Measurements from ENCODE around the gene TTR. TPM values are rescaled to one million over a fixed set of nuclear protein-coding genes. Genes with fewer than 3 reads are reported as not detected.

Gene TTR
- total and polyA plus RNA-seq, 2 donors (not counting 1 experiment from before 2014, with no cell fraction given) = not detected

DNA sequence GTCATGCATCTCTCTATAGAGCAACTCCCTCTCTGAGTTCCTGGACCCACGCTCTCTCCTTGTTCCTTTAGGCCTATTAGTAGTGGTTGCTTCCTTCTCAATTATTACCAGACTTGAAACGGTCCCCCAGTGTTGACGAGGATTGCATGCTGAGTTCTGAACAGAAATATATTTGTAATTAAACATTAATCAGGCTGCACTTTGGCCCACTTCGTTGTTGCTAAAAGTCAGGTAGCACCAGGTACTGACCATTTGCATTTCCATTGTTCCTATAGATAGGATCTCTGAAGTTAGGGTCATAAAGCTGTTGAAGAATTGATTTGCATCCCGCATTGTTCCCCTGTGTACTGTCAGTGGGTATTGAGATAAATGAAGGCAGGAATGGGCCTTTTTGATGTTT lies 36.9 kb upstream of the TTR start:
- POLR2A ChIA-PET = no interaction called here
- Mint-ChIP-seq H3K27ac (no peak overlapping the region), H3K4me3 (no peak overlapping the region), H3K27me3 (peaks cover 7% of the 10 kb centered on the region), H3K9me3 (ENCODE audit: insufficient read depth) (no peaks in the 10 kb centered on the region), H3K4me1 (no peaks in the 10 kb centered on the region)
- Histone ChIP-seq H3K27me3 (replicated peaks in 1 of 4; ENCODE audit: control extremely low read depth in 1 of 4, control insufficient read depth in 3 of 4, insufficient read depth in 4 of 4, low read length in 3 of 4) (peaks cover 0 to 2% (median 0%) of the 10 kb centered on the region in 4 experiments), H3K9ac (ENCODE audit: low read length) (no peak overlapping the region), H3K9me3 (ENCODE audit: control extremely low read depth in 1 of 3, control insufficient read depth in 2 of 3, insufficient read depth in 1 of 3, low read length in 2 of 3) (no peaks in the 10 kb centered on the region), H2AFZ (ENCODE audit: insufficient read depth, low read depth, low read length, poor library complexity, severe bottlenecking) (no peak overlapping the region), H3K4me1 (ENCODE audit: control insufficient read depth in 2 of 2, insufficient read depth in 2 of 2, low read length in 2 of 2) (no peaks in the 10 kb centered on the region), H3K27ac (ENCODE audit: low read length in 2 of 2) (no peak overlapping the region), H3K36me3 (replicated peaks in 1 of 2; ENCODE audit: control extremely low read depth in 1 of 2, control insufficient read depth in 1 of 2, extremely low read depth in 1 of 2, insufficient read depth in 2 of 2, low read length in 1 of 2) (no peaks in the 10 kb centered on the region), H3K79me2 (ENCODE audit: control insufficient read depth, insufficient read depth, low read length) (no peaks in the 10 kb centered on the region), H3K4me3 (ENCODE audit: control extremely low read depth in 1 of 5, extremely low read depth in 1 of 5, insufficient read depth in 1 of 5, low read depth in 2 of 5, low read length in 4 of 5) (no peak overlapping the region), H4K20me1 (ENCODE audit: control insufficient read depth, insufficient read depth, low read length, poor library complexity, severe bottlenecking) (no peaks in the 10 kb centered on the region), H3K4me2 (replicated peaks; ENCODE audit: low read depth, low read length, poor library complexity, severe bottlenecking) (no peak overlapping the region)
- TF ChIP-seq, protein P1, sequence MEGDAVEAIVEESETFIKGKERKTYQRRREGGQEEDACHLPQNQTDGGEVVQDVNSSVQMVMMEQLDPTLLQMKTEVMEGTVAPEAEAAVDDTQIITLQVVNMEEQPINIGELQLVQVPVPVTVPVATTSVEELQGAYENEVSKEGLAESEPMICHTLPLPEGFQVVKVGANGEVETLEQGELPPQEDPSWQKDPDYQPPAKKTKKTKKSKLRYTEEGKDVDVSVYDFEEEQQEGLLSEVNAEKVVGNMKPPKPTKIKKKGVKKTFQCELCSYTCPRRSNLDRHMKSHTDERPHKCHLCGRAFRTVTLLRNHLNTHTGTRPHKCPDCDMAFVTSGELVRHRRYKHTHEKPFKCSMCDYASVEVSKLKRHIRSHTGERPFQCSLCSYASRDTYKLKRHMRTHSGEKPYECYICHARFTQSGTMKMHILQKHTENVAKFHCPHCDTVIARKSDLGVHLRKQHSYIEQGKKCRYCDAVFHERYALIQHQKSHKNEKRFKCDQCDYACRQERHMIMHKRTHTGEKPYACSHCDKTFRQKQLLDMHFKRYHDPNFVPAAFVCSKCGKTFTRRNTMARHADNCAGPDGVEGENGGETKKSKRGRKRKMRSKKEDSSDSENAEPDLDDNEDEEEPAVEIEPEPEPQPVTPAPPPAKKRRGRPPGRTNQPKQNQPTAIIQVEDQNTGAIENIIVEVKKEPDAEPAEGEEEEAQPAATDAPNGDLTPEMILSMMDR (IDR thresholded peaks at IDR 0.05) = no peak
- no peak for TF ChIP-seq EZH2 (IDR thresholded peaks at IDR 0.05; ENCODE audit: borderline replicate concordance, insufficient read depth, low read depth, low read length, poor library complexity, severe bottlenecking)
- no peak for ATAC-seq (ENCODE audit: low read depth)
- no peak for DNase-seq
- intact Hi-C loops (cut with micrococcal nuclease) = no loop called here
- no CpG with 5 or more reads among the region's 5 CpGs for WGBS (ENCODE audit: insufficient coverage)
- CTCF ChIA-PET = interaction anchor here (1.1 to 6.8 kb wide), 3 partner anchors 12 to 267 kb away, joined by 3 to 86 read pairs (median 5); no protein-coding TSS in a partner anchor

DNA sequence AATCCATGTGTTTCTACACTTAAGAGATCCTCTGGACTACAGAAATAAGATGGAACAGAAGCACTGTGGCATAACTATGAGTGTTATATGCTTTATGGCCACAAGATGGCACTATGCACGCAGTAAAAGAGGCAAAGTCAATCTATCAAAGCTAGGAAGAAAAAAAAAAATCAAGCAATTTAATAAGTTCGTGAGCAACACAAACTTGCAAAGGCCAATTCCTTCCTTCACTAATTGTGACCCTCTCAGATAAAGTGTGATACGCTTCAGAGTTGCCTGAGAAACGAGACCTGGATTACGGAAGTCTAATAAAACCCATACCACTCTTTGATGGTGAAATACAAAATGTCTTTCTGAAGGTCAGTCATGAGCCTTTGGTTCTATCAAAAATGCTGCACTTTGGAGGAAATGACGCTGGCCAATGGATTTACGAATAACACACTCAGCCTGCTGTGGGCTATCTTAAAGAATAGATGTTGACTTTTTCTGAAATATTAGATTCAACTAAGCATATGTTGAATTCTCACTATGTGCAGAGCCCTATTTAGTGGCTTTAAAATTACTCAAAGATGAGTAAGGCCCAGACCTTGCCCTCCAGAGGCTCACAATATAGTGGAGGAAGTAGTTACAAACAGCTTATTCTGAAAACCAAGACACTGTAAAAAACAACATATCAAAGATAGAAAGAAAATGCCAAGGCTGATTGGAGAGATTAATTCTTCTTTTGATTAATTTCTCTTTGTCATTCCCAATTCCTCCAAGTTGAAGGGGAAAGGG lies 35.5 kb upstream of the TTR start:
- POLR2A ChIA-PET = no interaction called here
- H3K27ac ChIP-seq (ENCODE audit: low read length in 2 of 2) = no peak overlapping the region

More for the DNA sequence above, 35.5 kb upstream of the TTR start:
- H3K9me3 ChIP-seq (ENCODE audit: control extremely low read depth in 1 of 3, control insufficient read depth in 2 of 3, insufficient read depth in 1 of 3, low read length in 2 of 3) = no peaks in the 10 kb centered on the region
- peak overlapping the region; percentile 4 for H2AFZ ChIP-seq (ENCODE audit: insufficient read depth, low read depth, low read length, poor library complexity, severe bottlenecking)
- no peaks in the 10 kb centered on the region for H3K4me1 ChIP-seq (ENCODE audit: control insufficient read depth in 2 of 2, insufficient read depth in 2 of 2, low read length in 2 of 2)
- intact Hi-C loops (cut with micrococcal nuclease) = loop anchor here (1.0 to 2.0 kb wide), 2 partner anchors 401 to 997 kb away; no protein-coding TSS in a partner anchor
- DNase-seq (peak; percentile 66), ATAC-seq (ENCODE audit: low read depth) (peak; percentile 39)
- H3K36me3 ChIP-seq (replicated peaks in 1 of 2; ENCODE audit: control extremely low read depth in 1 of 2, control insufficient read depth in 1 of 2, extremely low read depth in 1 of 2, insufficient read depth in 2 of 2, low read length in 1 of 2) = no peaks in the 10 kb centered on the region
- 10% methylated on average over 2 of the region's 7 CpGs for WGBS (ENCODE audit: insufficient coverage)
- no peak overlapping the region for H3K4me3 Mint-ChIP-seq
- H3K9me3 Mint-ChIP-seq (ENCODE audit: insufficient read depth) = no peaks in the 10 kb centered on the region
- H3K27ac Mint-ChIP-seq = no peak overlapping the region
- TF ChIP-seq, protein P1 (IDR thresholded peaks at IDR 0.05) = peak; percentile 98
- no peak for TF ChIP-seq EZH2 (IDR thresholded peaks at IDR 0.05; ENCODE audit: borderline replicate concordance, insufficient read depth, low read depth, low read length, poor library complexity, severe bottlenecking)
- peaks cover 8% of the 10 kb centered on the region for H3K27me3 Mint-ChIP-seq
- H3K4me3 ChIP-seq (ENCODE audit: control extremely low read depth in 1 of 5, extremely low read depth in 1 of 5, insufficient read depth in 1 of 5, low read depth in 2 of 5, low read length in 4 of 5) = no peak overlapping the region
- CTCF ChIA-PET = interaction anchor here (0.5 to 6.8 kb wide), 21 partner anchors 8 to 999 kb away, joined by 3 to 86 read pairs (median 3); no protein-coding TSS in a partner anchor
- H3K9ac ChIP-seq (ENCODE audit: low read length) = no peak overlapping the region
- H3K27me3 ChIP-seq (replicated peaks in 1 of 4; ENCODE audit: control extremely low read depth in 1 of 4, control insufficient read depth in 3 of 4, insufficient read depth in 4 of 4, low read length in 3 of 4) = peaks cover 0 to 2% (median 0%) of the 10 kb centered on the region in 4 experiments
- H3K79me2 ChIP-seq (ENCODE audit: control insufficient read depth, insufficient read depth, low read length) = no peaks in the 10 kb centered on the region
- H4K20me1 ChIP-seq (ENCODE audit: control insufficient read depth, insufficient read depth, low read length, poor library complexity, severe bottlenecking) = no peaks in the 10 kb centered on the region
- no peak overlapping the region for H3K4me2 ChIP-seq (replicated peaks; ENCODE audit: low read depth, low read length, poor library complexity, severe bottlenecking)
- no peaks in the 10 kb centered on the region for H3K4me1 Mint-ChIP-seq

All from B cell (primary cell).